Endothelial cell of hepatic sinusoid (primary cell): Measurements from ENCODE around the gene RADIL.

Experiments used
- in situ Hi-C: cut with HindIII; loops from 2 replicates; pipeline ENCODE4 v1.10.0; 2017; ENCODE audit warnings: low sequenced_read_pairs

RADIL gene

DNA sequence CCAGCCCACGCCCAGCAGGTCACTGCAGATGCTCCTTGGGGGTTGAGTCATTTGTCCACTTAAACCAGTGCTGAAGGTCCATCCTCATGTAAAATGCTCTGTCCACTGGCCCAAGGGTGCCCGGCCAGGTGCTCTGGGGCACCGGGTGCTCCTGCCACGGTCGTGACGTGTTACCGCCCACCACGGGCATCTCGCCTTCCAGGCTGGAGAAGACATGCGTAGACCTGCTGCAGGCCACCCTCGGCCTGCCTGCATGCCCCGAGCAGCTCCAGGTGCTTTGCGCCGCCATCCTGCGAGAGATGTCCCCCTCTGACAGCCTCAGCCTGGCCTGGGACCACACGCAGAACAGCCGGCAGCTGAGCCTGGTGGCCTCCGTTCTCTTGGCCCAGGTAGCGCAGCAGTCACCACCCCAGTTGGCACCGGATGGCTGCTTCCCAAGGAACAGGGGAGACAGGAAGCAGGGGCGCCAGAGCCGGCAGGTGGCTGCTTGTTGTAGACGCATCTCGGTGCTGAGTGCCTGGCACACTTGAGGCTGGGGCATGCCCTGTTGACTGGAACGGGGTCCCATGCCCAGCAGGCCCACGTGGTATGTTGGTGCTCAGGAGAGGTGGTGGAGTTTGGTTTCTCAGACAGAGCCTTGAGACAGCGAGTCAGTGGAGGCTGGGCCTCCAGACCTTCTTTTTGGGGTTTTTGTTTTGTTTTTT lies 102.0 kb downstream of the RADIL start:
- in situ Hi-C loops, result no loop called here

DNA sequence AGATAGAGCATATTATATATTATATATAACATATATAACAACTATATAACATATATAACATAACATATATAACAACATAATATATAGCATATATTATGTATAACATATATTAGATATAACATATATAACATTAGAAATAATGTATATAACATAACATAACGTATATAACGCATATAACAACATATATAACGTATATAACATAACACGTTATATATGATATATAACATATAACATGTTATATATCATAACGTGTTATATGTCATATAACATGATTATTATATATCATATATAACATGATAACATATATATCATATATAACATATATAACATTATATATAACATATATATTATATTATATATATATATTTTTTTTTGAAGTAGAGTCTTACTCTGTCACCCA lies 104.4 kb downstream of the RADIL start:
- in situ Hi-C loops, result no loop called here

DNA sequence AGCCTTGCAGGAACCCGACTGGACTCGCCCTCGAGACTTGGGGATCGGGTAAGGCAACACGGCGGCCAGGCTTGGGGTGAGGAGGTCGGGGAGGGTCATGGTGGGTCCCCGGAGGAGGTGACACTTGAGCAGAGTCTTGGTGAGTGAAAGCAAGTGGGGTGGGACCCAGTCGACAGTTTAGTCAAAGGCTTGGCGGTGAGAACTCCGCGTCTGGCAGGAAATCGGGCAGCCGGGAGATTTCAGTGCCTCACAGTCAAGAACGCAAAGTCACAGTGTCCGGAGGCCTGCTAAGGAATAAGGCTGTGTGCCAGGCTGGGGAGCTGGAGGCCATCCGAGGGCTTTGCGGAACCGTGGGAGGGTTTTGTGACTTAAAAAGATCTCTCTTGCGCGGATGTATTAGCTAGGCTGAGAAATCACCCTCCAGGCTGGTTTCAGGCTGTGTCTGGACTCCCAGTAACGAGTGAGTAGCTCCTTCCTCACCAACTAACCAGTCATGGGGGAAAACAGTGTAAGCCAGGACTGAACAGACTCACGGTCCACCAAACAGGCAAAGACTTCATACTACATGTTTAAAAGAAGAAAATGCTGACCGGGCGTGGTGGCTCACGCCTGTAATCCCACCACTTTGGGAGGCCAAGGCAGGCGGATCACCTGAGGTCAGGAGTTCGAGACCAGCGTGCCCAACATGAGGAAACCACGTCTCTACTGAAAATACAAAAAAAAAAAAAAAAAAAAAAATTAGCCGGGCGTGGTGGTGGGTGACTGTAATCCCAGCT lies 107.5 kb downstream of the RADIL start:
- in situ Hi-C loops, result no loop called here

DNA sequence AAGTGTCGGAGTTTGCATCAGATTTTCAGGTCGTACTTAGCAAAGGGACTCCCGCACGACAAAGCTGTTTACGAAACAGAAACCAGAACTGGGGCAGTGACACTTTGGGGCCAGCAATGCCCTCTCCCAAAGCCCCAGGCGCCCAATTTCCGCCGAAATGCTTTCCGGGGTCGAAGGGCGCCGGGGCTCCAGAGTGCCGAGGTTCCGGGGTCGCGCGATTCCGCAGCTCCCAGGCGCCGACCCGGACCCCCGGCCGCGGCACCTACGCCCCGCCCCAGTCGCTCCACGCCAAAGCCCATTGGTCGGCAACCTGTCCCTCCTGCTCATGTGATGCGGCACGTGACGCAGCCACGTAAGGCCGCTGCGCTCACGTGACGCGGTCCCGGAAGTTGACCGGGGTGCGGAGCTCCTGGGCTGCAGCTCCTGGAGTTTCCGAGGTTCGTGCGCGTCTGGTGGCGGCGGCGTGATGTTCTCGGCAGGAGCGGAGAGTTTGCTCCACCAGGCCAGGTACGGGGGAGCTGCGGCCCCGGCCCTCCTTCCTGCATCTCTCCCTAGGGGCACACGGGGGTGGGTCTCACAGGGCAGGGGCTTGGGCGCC lies 108.2 kb downstream of the RADIL start, which contains the start of gene AP5Z1:
AP5Z1 (plus strand) TSS at position 374 of the 598 bp plus-strand sequence; CDS start at position 467, 93 bp downstream.
- in situ Hi-C loops, result no loop called here

DNA sequence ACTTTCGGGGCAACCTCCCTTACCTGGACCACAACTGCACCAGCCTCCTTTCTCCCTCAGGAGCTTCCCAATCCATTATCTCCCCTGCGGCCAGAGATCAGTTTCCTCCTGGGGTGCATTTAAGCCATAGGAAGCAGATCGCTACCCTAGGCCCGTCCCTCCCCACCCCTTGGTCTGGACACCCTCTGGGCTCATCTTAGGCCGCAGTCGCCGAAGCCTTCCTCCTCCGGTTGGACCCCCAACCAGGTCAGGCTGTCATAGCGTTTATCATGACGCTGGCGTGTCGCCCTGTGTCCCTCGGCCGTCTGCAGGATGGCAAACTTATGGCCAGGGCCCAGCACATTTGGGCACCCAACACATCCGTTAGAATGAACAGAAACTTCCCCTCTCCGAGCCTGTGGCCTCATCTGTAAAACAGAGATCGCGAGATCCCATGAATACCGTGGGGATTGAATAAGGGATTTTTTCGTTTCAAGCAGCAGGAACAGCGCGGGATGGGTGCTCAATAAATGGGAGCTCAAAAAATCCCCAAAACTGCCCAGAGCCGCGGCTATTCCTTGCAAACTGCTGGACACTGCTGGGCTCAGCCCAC lies 108.8 kb downstream of the RADIL start:
- in situ Hi-C loops, result no loop called here

DNA sequence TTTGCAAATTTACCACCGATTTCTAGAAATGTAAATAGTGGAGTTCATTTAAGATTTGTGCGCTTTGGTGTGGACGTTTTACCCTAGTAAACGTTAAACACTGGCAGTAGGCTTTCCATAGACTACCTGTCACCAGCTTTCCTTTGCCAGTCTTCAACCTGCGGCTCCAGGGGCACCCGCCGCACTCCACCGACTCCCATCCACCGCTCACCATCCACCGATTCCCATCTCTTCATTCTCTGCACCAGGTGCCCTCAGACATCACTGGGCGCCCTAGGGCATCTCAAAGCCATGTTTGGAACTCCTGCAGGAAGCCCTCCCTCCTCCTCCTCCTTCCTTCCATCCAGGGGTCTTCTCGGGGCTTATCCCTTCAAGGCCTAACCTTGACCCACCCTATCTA lies 109.5 kb downstream of the RADIL start:
- in situ Hi-C loops, result no loop called here

DNA sequence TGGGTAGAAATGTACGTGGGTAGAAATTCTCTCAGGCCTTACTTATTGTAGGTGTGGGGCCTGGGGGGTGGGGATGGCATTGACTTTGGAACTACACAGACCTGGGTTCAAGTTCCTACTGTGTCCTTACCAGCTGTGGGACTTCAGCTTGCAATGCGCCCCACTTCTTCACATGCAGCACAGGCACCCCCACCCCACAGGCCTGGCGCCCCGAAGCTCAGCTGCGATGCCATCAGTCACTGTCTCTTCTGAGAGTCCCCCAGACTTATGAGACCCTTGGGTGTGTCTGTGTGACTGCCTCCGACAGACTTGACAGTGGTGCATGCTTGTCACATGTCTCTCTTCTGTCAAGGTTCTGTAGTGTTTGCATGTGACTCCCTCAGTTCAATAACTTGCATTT lies 111.2 kb downstream of the RADIL start:
- in situ Hi-C loops, result no loop called here

DNA sequence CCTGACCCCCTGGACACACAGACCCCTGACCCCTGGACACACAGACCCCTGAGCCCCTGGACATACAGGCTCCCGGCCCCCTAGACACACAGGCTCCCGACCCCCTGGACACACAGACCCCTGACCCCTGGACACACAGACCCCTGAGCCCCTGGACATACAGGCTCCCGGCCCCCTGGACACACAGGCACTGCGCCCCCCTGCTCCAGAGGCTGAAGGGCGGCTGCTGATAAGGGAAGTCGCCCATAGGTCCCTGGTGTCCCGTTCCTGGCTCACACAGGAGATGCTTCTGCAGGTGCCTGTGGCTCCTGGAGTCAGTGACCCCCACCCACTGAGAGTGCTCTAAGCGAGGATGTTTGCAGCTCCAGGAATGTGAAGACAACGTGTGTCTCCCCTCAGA lies 111.8 kb downstream of the RADIL start:
- in situ Hi-C loops, result no loop called here

DNA sequence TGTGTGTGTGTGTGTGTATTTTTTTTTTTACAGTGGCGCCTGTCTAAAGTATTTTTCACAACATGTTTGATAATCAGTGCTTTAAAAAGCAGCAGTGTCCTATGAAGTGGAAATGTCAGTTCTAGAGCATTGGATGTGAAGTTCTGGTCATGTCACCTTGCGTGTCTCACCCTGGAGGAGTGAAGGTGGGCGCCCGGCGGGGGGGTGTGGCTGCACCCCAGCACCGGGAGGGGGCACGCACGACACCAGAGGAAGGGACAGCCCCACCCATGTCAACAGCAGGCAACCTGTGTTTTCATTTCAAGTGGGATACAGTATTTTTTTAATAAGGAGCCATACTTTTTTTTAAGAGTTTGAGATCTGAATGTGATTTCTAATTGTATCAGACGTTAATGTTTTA lies 112.6 kb downstream of the RADIL start:
- in situ Hi-C loops, result no loop called here

DNA sequence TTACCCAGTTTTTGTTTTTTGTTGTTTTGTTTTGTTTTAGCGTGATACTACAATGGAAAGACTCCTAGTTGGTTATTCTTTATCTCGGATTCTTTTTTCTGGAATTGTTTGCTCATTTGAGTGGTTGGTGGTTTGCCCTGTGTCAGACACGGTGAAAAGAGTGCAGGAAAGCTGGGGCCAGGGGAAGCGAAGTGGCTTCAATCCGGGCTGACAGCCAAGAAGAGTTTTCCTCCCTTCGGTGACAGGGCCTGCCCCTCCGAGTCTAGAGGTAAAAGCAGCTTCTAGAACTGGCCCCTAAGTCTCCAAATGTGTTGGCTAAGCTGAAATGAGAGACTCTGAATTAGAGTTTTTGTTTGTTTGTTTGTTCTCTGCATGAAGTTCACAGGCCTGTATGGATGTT lies 113.8 kb downstream of the RADIL start:
- in situ Hi-C loops, result no loop called here

DNA sequence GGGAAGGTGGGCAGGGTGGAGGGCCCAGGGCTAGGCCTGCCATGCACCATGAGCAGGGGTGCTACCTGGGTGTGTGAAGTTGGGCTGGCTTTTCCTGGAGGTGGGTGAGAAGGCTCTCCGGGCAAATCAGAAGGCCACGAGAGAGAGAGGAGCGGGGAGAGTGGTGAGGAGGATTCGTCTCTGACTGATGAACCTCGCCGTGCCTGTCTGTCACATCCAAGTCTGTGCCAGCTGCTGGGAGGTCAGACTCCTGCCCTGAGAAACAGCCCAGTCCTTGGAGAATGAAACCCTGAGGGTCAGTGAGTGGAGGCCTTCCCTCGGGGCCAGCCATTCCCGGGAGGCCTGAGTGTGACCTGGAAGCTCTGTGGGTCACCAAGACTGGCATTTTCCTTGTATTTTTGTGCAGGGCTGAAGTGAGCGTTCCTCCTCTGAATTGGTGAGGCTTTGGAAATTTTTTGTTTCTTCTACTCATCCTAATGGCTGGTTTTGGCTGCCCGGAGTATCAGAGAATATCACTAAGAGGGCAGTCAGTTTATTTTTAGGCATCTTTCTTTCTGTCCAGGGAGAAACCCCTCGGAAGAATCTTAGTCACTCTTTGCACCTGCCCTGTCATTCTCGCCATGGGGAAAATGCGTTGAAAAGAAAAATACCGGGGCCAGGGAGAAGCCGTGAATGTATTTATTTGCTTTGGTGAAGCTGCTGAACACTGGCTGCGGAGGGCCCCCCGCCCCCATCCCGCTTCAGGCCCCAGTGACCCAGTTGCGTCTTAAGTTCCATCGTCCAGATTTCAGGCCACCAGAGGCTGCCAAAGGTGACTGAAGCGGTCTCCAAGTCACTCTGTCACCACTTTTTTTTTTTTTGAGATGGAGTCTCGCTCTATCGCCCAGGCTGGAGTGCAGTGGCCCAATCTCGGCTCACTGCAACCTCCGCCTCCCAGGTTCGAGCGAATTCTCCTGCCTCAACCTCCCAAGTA lies 114.6 kb downstream of the RADIL start:
- in situ Hi-C loops, result no loop called here

DNA sequence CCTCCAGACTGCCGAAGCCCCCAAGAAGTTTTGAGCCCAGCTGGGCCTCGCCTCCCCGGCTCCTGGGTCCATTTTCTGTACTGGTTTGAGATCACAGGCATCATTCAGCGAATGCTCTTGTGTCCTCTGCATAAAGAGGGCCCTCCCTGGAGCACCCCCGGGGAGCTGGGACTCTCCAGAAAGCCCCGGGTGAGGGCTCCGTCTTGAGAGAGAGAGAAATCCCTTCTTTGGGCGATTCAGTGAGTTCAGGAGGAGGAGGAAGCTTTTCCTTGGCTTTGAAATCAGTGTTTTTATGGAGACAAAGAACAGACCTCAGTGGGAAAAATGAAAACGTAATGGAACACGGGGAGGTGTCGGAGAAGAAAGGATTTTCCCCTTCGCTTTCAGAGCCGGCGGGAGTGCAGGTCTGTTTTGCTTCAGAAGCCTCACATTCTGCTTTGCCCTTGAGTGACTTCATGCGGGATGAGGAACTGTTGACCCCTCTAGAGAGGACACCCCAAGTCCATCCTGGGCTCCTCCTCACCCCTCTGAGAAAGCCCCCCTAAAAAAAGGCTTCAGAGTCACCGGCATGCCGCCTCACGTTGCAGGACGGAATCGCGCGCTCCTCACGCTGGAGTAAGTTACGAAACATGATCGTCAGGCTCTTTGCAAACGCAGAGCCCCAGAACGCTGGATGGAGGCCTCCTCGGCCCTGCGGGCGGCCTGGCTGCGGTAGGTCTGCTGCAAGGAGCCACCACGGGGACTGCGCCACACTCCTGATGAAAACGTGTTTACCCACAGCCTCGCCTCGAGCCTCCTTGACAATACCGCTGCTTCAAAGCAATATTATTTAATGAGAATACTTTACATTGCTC lies 116.6 kb downstream of the RADIL start:
- in situ Hi-C loops, result no loop called here

DNA sequence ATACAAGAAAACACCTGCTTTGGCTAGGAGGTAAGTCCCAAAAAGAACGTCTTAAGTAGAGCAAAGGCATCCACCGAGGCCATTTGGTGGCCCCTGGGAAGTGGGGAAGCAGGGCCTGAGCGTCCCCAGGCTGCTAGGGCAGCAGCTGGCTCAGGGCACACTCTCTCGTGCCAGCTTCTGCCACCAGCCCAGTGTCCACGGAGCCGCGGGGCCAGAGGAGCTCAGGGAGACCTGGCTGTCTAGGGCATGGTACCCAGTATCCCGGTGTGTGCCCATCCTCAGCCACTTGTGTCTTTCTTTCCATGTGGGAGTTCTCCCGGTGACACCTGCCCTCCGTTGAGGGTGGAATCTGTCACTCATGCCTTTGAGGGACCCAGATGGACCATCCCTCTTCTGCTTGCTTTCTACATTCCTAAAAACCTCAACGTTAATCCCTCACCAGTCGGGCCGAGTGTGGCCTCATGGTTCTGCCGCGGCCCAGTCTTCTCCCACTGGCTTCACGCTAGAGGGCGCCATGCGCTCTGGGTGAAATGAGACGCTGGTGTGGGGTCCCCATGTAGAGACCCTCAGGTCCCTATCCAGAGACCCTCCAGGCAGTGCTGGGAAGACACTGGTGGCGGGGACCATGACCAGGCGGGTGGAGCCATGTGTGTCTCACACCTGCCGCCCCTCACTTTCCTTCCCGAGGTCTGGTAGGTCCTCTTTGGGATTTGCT lies 117.6 kb downstream of the RADIL start:
- in situ Hi-C loops, result no loop called here

DNA sequence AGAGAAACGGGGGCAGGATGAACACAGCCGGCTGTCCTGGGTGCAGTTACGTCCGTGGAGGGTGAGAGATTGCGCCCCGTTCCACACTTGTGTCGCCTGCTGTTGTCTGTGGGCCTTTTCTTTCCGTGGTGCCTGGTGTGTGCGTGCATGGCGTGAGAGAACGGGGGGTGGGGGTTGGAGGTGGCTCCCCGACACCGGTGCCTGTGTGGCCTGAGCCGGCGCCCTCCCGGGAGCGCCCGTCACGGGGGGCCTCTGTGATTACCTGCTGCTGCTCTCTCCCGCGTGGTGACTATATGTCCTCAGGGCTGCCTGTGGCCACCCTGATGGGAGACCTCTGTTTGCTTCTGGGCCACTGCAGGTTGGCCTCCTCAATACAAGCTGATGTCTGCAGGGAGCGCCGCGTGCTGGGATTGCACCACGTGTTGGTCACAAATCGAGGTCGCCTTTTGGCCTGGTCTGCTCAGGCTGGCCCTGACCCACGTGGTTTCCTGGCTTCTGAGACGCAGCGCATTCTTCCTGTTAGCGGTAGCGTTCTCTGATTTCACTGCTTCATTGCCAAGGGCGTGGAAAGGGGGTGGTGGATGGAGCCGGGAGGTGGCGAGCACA lies 119.0 kb downstream of the RADIL start:
- in situ Hi-C loops, result no loop called here

DNA sequence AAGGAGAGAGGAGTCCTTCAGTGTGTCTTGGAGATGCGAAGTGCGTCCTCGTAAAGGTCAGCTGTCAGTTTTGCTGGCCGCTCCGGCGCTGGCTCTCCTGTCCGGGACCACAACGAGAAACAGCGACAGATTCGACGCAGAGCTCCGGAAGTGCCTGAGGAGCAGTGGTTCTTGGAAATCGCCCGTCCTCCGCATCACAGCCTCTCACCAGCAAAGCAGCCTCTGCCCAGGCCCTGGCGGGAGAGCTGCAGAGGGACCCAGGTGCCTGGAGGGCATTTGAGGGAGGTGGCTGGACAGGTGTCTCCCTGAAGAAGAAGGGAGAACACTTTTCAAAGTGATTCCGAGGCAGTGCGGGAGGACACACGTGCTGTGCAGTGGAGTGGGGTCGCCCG lies 119.7 kb downstream of the RADIL start:
- in situ Hi-C loops, result no loop called here

DNA sequence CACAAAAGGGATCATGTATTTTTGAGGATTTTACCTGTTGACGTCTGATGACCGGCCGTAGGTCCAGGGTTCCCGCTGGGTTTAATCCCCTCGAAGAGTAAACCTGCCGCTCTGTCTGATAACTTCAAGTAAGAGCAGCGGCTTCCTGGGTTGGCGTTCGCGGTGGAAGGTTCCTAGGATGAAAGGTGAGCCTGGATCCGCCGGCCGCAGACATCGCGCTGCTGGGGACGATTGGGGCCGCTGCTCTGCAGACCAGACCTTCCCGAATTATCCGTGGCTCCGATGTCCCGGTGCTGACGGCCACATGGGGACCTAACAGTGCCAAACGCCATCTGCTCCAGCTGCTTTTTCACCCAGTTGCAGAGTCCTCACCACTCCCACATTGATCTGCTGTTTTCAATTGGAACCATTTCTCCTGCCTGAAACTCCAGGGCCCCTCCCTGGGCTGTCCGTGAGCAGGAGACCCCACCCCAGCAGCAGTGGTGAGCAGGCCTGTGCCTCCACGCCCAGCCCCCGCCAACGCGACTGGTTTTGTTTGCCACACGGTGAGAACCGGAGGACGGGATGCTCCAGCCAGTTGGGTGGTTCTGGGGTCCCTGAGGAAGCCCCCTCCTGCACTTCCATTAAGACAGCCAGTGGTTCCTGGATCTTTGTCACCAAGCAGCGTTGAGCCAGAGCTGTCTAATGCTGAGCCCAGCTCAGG lies 120.3 kb downstream of the RADIL start:
- in situ Hi-C loops, result no loop called here

DNA sequence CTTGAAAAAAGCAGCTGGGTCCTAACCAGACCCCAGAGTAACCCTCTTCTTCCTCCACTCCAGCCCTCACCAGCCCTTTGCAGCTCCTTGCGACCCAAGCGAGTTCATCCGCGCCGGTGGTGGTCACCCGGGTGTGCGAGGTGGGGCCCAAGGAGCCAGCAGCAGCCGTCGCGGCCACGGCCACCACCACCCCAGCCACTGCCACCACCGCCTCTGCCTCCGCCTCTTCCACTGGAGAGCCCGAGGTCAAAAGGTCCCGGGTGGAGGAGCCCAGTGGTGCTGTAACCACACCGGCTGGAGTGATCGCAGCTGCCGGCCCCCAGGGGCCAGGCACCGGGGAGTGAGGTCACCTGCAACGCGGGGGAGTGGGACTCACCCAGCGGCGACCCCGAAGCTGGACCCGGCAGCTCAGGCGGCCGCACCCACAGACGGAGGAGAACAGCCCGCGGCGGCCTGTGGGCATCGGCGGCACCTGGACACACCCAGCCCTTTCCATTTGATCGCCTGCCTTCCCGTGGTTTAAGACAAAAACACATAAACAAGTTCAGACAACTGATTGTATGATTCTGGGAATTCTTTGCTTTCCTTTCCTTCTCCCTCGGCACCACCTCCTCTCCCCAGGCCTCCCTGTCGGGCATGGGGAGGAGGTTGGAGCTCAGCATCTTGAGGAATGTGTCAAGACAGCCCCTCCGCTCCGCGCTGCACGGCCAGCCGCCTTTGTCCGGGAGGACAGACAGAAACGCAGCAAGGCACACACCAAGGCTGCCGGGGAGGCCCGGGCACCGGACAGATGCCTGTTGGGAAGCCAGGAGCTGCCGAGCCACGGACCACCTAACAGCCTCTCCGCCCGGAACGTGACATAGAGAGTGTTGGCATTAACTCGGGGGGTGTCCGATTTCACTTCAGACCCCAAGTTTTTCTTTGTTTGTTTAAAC lies 121.1 kb downstream of the RADIL start:
- in situ Hi-C loops, result no loop called here
